HL-60 (cell line): ENCODE results near the gene CERS6.
"Not testable (repeated sequence)": the region's sequence is repeated elsewhere in the genome, so short reads cannot be mapped to it uniquely, and the experiment has no call there.

Experiments
- DNase-seq, 2 experiments: peaks; one replicate each; pipeline ENCODE4 v3.0.0-alpha.2; 2010 to 2020; ENCODE audit warnings: low read depth in 1 of 2, low spot score in 1 of 2
- H3K27ac ChIP-seq: fragments of 250-450 bp; sonication (Bioruptor Pico); replicated peaks from 2 replicates; pipeline ENCODE4 v1.5.1; 2020; ENCODE audit warnings: mild to moderate bottlenecking, moderate library complexity
- H3K27me3 ChIP-seq: fragments of 250-450 bp; sonication (Bioruptor Pico); 2 replicates; pipeline ENCODE4 v1.5.1; 2021; ENCODE audit warnings: mild to moderate bottlenecking, moderate library complexity; ENCODE audit not compliant: insufficient read depth, poor library complexity, severe bottlenecking
- H3K4me3 ChIP-seq: replicated peaks from 2 replicates; pipeline ENCODE4 v1.5.1; 2011; ENCODE audit warnings: mild to moderate bottlenecking, control low read depth, low read length; ENCODE audit not compliant: insufficient read depth
- CTCF ChIP-seq: IDR thresholded peaks from one replicate; pipeline ENCODE4 v1.5.1; 2011; ENCODE audit warnings: low read length, control low read depth, inconsistent platforms; ENCODE audit not compliant: insufficient read depth
- GABPA ChIP-seq: IDR thresholded peaks from 2 replicates; pipeline ENCODE4 v1.6.1; 2012; ENCODE audit warnings: low read depth
- POLR2AphosphoS5 ChIP-seq: IDR thresholded peaks from 2 replicates; pipeline ENCODE4 v1.6.1; 2012; ENCODE audit warnings: low read depth
- REST ChIP-seq: IDR thresholded peaks from 2 replicates; pipeline ENCODE4 v1.6.1; 2012; ENCODE audit warnings: low read depth; ENCODE audit not compliant: insufficient replicate concordance
- SPI1 ChIP-seq: IDR thresholded peaks from 2 replicates; pipeline ENCODE4 v1.6.1; 2012; ENCODE audit warnings: low read depth, mild to moderate bottlenecking, borderline replicate concordance

The CERS6 gene

GRCh38 chr2:168765401-168765800 is 309.3 kb downstream of the CERS6 start:
- no peak for DNase-seq
- no peak for TF ChIP-seq REST
- TF ChIP-seq GABPA = no peak
- no peak for TF ChIP-seq SPI1
- TF ChIP-seq POLR2AphosphoS5 = no peak
- TF ChIP-seq CTCF = no peak
- Histone ChIP-seq H3K4me3 (no peak overlapping the region), H3K27me3 (no peaks in the 10 kb centered on the region), H3K27ac (no peak overlapping the region)

GRCh38 chr2:168766600-168766999 is 310.5 kb downstream of the CERS6 start:
- TF ChIP-seq GABPA = no peak
- TF ChIP-seq SPI1 = no peak
- TF ChIP-seq REST = no peak
- no peak for TF ChIP-seq POLR2AphosphoS5
- TF ChIP-seq CTCF = no peak
- Histone ChIP-seq H3K4me3 (no peak overlapping the region), H3K27me3 (no peaks in the 10 kb centered on the region), H3K27ac (no peak overlapping the region)
- DNase-seq = no peak

GRCh38 chr2:168767258-168767657 is 311.2 kb downstream of the CERS6 start:
- no peak for DNase-seq

GRCh38 chr2:168768357-168768756 is 312.3 kb downstream of the CERS6 start:
- not testable (repeated sequence) for DNase-seq, H3K27me3 ChIP-seq, H3K4me3 ChIP-seq, H3K27ac ChIP-seq

More at GRCh38 chr2:168767258-168767657, 311.2 kb downstream of the CERS6 start:
- TF ChIP-seq CTCF = no peak
- no peak for TF ChIP-seq POLR2AphosphoS5
- no peak for TF ChIP-seq GABPA
- no peak for TF ChIP-seq SPI1
- TF ChIP-seq REST = no peak
- H3K4me3 ChIP-seq = no peak overlapping the region
- H3K27me3 ChIP-seq = no peaks in the 10 kb centered on the region
- no peak overlapping the region for H3K27ac ChIP-seq
